Measurements from ENCODE around the gene CAPN5.

CAPN5 gene

DNA sequence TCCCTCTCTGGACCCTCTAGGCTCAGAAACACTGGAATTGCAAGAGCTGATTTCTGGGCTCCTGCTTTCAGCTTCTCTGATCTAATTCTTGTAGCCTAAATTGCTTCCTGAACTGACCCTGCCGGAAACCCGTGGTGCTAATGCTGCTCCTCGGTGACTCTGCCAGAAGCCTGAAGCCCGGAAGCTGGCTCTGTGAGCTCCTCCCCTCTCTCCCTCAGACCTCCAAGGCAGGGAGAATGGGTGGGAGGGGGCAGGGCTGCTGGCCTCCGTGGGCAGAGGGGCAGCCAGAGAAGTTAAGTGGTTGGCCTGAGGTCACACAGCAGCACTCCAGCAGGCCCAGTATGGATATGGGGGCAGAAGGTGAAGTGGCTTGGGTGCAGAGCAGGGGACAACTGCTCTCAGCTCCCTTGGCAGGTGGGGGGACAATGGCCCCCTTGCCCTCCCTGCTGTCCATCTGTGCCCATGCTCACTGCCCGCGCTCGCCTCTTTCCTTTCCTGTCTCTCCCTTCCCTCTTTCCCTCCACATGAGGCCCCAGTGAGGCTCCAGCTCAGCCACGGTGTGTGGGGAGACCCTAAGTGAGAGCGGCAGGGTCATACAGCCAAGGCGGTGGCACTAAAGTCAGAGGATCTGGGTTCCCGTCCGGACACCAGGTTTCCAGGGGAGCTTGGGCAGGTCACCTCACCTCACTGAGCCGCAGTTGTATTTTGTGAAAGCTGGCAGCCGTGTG, 16.2 kb downstream of the CAPN5 start:
- H3K4me3 ChIP-seq (ENCODE audit: low read length in 2 of 2) = no peak overlapping the region
- peaks cover 0 to 52% of the 10 kb centered on the region in 2 donors for H3K36me3 ChIP-seq (replicated peaks in 1 of 2; ENCODE audit: control insufficient read depth in 2 of 2, insufficient read depth in 2 of 2, low read length in 2 of 2)
- peak overlapping the region; percentile 47 for H3K14ac ChIP-seq (ENCODE audit: low read length)
- H3K27ac ChIP-seq (replicated peaks; ENCODE audit: low read length) = no peak overlapping the region
- peak overlapping the region; percentile 53 for H3K9ac ChIP-seq (ENCODE audit: low read depth, low read length, poor library complexity)
- H3K4ac ChIP-seq (ENCODE audit: low read length) = no peak overlapping the region
- H2BK15ac ChIP-seq (ENCODE audit: low read length) = no peak overlapping the region
- no peak overlapping the region for H3K18ac ChIP-seq (ENCODE audit: low read length)
- H3K79me1 ChIP-seq (ENCODE audit: low read depth, low read length) = no peaks in the 10 kb centered on the region
- no peak overlapping the region for H2BK120ac ChIP-seq (ENCODE audit: low read depth, low read length)
- no peak overlapping the region for H2BK12ac ChIP-seq (ENCODE audit: low read length)
- H3K23ac ChIP-seq (ENCODE audit: low read depth, low read length, poor library complexity) = peak overlapping the region; percentile 3
- H2AFZ ChIP-seq (ENCODE audit: low read length) = no peak overlapping the region
- peak overlapping the region; percentile 45 for H4K8ac ChIP-seq (ENCODE audit: low read depth, low read length)
- WGBS, 2 donors (ENCODE audit: extremely low coverage in 2 of 2, insufficient read length in 2 of 2, insufficient replicate concordance in 1 of 2) = no CpG with 5 or more reads among the region's 15 CpGs
- H3K27me3 ChIP-seq (ENCODE audit: control insufficient read depth in 3 of 3, insufficient read depth in 3 of 3, low read depth in 1 of 3, low read length in 3 of 3) = peaks cover 0 to 1% (median 0%) of the 10 kb centered on the region in 3 experiments
- H3K4me2 ChIP-seq (ENCODE audit: insufficient read depth, low read length, poor library complexity, severe bottlenecking) = no peak overlapping the region
- H3K9me3 ChIP-seq (replicated peaks in 1 of 2; ENCODE audit: control insufficient read depth in 2 of 2, insufficient read depth in 1 of 2, low read depth in 1 of 2, low read length in 2 of 2) = peaks cover 2 to 14% of the 10 kb centered on the region in 2 donors
- peaks cover 2 to 6% of the 10 kb centered on the region in 2 donors for H3K4me1 ChIP-seq (ENCODE audit: control insufficient read depth in 2 of 2, insufficient read depth in 1 of 2, low read depth in 1 of 2, low read length in 2 of 2)
- no peak for DNase-seq (ENCODE audit: low spot score)
- H2AK5ac ChIP-seq (ENCODE audit: low read depth, low read length) = peak overlapping the region; percentile 63
- H2BK5ac ChIP-seq (ENCODE audit: low read length) = no peak overlapping the region
- no peak overlapping the region for H4K91ac ChIP-seq (ENCODE audit: low read depth, low read length, poor library complexity)

DNA sequence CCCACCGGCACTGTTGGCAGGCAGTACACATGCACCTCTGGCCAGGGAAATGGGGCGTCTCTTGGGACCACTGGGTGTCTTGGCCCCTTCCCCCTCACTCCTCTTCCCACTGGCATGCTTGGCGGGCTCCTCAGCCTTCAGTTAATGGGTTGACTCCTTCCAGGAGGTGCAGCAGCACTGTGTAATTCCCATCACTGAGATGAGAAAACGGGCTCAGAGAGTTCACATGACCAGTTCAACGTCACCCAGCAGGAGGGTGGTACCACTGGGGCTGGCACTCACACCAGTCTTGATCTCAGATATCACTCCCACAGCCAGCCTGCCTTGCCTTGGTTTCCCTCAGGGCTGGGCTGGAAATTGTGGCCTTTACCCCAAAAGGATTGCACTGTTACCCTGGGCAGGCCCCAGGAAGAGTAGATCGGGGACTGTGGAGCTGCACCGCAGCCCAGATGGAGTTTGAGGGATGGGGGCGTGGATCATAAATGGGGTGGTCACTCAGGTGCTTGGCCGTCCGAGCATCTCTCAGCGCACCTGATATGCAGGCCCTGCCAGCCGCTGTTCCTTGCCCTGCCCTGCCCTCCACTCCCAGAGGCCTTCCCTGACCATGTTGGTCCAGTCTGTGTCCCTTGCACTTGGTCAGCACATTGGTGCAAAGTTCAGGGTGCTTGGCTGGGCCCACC, 16.9 kb downstream of the CAPN5 start:
- DNase-seq (ENCODE audit: low spot score) = no peak
- Histone ChIP-seq H3K4ac (ENCODE audit: low read length) (no peak overlapping the region), H3K4me1 (ENCODE audit: control insufficient read depth in 2 of 2, insufficient read depth in 1 of 2, low read depth in 1 of 2, low read length in 2 of 2) (peaks cover 2 to 6% of the 10 kb centered on the region in 2 donors), H2BK5ac (ENCODE audit: low read length) (no peak overlapping the region), H3K9ac (ENCODE audit: low read depth, low read length, poor library complexity) (no peak overlapping the region), H4K91ac (ENCODE audit: low read depth, low read length, poor library complexity) (no peak overlapping the region), H3K4me3 (ENCODE audit: low read length in 2 of 2) (no peak overlapping the region), H3K23ac (ENCODE audit: low read depth, low read length, poor library complexity) (no peak overlapping the region), H3K9me3 (replicated peaks in 1 of 2; ENCODE audit: control insufficient read depth in 2 of 2, insufficient read depth in 1 of 2, low read depth in 1 of 2, low read length in 2 of 2) (peaks cover 2 to 9% of the 10 kb centered on the region in 2 donors), H2BK15ac (ENCODE audit: low read length) (no peak overlapping the region), H2AK5ac (ENCODE audit: low read depth, low read length) (peak overlapping the region; percentile 63), H3K18ac (ENCODE audit: low read length) (no peak overlapping the region), H2BK120ac (ENCODE audit: low read depth, low read length) (no peak overlapping the region), H2BK12ac (ENCODE audit: low read length) (no peak overlapping the region), H2AFZ (ENCODE audit: low read length) (no peak overlapping the region), H4K8ac (ENCODE audit: low read depth, low read length) (peak overlapping the region; percentile 45), H3K79me1 (ENCODE audit: low read depth, low read length) (no peaks in the 10 kb centered on the region), H3K36me3 (replicated peaks in 1 of 2; ENCODE audit: control insufficient read depth in 2 of 2, insufficient read depth in 2 of 2, low read length in 2 of 2) (peaks cover 0 to 59% of the 10 kb centered on the region in 2 donors), H3K27me3 (ENCODE audit: control insufficient read depth in 3 of 3, insufficient read depth in 3 of 3, low read depth in 1 of 3, low read length in 3 of 3) (peaks cover 0 to 1% (median 0%) of the 10 kb centered on the region in 3 experiments), H3K4me2 (ENCODE audit: insufficient read depth, low read length, poor library complexity, severe bottlenecking) (no peak overlapping the region), H3K14ac (ENCODE audit: low read length) (no peak overlapping the region), H3K27ac (replicated peaks; ENCODE audit: low read length) (no peak overlapping the region)
- WGBS, 2 donors (ENCODE audit: extremely low coverage in 2 of 2, insufficient read length in 2 of 2, insufficient replicate concordance in 1 of 2) = no CpG with 5 or more reads among the region's 12 CpGs

DNA sequence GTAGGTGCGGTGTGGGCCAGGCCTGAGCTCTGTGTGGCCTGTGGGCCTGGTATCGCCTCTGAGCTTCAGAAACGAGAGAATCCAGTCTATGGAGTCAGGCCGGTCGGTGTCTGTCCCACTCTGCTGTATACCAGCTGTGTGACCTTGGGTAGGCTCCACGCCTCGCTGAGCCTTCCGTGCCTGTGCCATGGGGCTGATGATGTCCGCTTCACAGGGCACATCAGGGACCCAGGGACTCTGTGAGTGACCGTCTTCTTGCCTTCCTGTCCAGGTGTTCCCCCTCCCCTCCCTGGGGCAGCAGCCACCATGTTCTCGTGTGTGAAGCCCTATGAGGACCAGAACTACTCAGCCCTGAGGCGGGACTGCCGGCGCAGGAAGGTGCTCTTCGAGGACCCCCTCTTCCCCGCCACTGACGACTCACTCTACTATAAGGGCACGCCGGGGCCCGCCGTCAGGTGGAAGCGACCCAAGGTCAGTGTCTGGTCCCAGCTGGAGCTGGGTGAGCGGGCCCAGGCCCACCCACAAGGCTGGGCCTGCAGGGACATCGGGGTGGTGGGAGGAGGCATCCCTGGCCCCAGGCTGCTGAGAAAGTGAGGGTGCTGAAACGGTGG, 17.9 kb downstream of the CAPN5 start:
- Histone ChIP-seq H3K79me1 (ENCODE audit: low read depth, low read length) (no peaks in the 10 kb centered on the region), H3K27me3 (ENCODE audit: control insufficient read depth in 3 of 3, insufficient read depth in 3 of 3, low read depth in 1 of 3, low read length in 3 of 3) (peaks cover 0 to 1% (median 0%) of the 10 kb centered on the region in 3 experiments), H3K23ac (ENCODE audit: low read depth, low read length, poor library complexity) (peak overlapping the region; percentile 14), H3K27ac (replicated peaks; ENCODE audit: low read length) (no peak overlapping the region), H2BK120ac (ENCODE audit: low read depth, low read length) (no peak overlapping the region), H3K9me3 (replicated peaks in 1 of 2; ENCODE audit: control insufficient read depth in 2 of 2, insufficient read depth in 1 of 2, low read depth in 1 of 2, low read length in 2 of 2) (peaks cover 0 to 2% of the 10 kb centered on the region in 2 donors), H3K4me1 (ENCODE audit: control insufficient read depth in 2 of 2, insufficient read depth in 1 of 2, low read depth in 1 of 2, low read length in 2 of 2) (peaks cover 2 to 6% of the 10 kb centered on the region in 2 donors), H2BK5ac (ENCODE audit: low read length) (no peak overlapping the region), H3K14ac (ENCODE audit: low read length) (no peak overlapping the region), H2AFZ (ENCODE audit: low read length) (no peak overlapping the region), H3K18ac (ENCODE audit: low read length) (peak overlapping the region; percentile 2), H2BK12ac (ENCODE audit: low read length) (no peak overlapping the region), H2AK5ac (ENCODE audit: low read depth, low read length) (no peak overlapping the region), H2BK15ac (ENCODE audit: low read length) (no peak overlapping the region), H3K4me3 (ENCODE audit: low read length in 2 of 2) (no peak overlapping the region), H3K4me2 (ENCODE audit: insufficient read depth, low read length, poor library complexity, severe bottlenecking) (no peak overlapping the region), H3K36me3 (replicated peaks in 1 of 2; ENCODE audit: control insufficient read depth in 2 of 2, insufficient read depth in 2 of 2, low read length in 2 of 2) (peaks cover 0 to 67% of the 10 kb centered on the region in 2 donors), H3K9ac (ENCODE audit: low read depth, low read length, poor library complexity) (peak overlapping the region; percentile 2), H4K91ac (ENCODE audit: low read depth, low read length, poor library complexity) (no peak overlapping the region), H3K4ac (ENCODE audit: low read length) (no peak overlapping the region), H4K8ac (ENCODE audit: low read depth, low read length) (no peak overlapping the region)
- no peak for DNase-seq (ENCODE audit: low spot score)
- WGBS, 2 donors (ENCODE audit: extremely low coverage in 2 of 2, insufficient read length in 2 of 2, insufficient replicate concordance in 1 of 2) = no CpG with 5 or more reads among the region's 25 CpGs

DNA sequence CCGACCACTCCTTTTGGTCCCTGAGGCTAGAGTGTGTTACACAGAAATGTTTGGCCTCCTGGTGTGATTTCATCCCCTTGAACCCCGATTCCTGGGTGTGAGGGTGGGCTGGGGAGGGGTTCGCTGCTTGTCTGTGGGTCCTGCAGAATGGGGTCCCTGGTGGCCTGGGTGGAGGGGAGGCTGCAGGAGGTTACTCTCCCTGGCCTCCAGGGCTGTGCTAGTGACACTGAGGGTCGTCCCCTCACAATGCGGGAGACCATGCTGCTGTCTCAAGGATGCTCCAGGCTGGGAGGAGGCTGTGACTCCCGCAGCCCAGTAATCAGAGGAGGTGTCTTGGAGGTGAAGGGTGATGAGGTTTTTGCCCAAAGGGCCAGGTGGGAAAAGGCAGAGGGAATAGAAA, 18.9 kb downstream of the CAPN5 start:
- H3K27me3 ChIP-seq (ENCODE audit: control insufficient read depth in 3 of 3, insufficient read depth in 3 of 3, low read depth in 1 of 3, low read length in 3 of 3) = peaks cover 0 to 1% (median 0%) of the 10 kb centered on the region in 3 experiments
- no peak overlapping the region for H3K4ac ChIP-seq (ENCODE audit: low read length)
- no peak overlapping the region for H2AK5ac ChIP-seq (ENCODE audit: low read depth, low read length)
- no peak overlapping the region for H2BK12ac ChIP-seq (ENCODE audit: low read length)
- no CpG with 5 or more reads among the region's 6 CpGs for WGBS, 2 donors (ENCODE audit: extremely low coverage in 2 of 2, insufficient read length in 2 of 2, insufficient replicate concordance in 1 of 2)
- H2BK120ac ChIP-seq (ENCODE audit: low read depth, low read length) = no peak overlapping the region
- H3K18ac ChIP-seq (ENCODE audit: low read length) = no peak overlapping the region
- H3K4me2 ChIP-seq (ENCODE audit: insufficient read depth, low read length, poor library complexity, severe bottlenecking) = no peak overlapping the region
- no peak overlapping the region for H3K4me3 ChIP-seq (ENCODE audit: low read length in 2 of 2)
- H2BK15ac ChIP-seq (ENCODE audit: low read length) = no peak overlapping the region
- H3K14ac ChIP-seq (ENCODE audit: low read length) = no peak overlapping the region
- H3K9ac ChIP-seq (ENCODE audit: low read depth, low read length, poor library complexity) = peak overlapping the region; percentile 24
- no peak overlapping the region for H3K27ac ChIP-seq (replicated peaks; ENCODE audit: low read length)
- H3K9me3 ChIP-seq (replicated peaks in 1 of 2; ENCODE audit: control insufficient read depth in 2 of 2, insufficient read depth in 1 of 2, low read depth in 1 of 2, low read length in 2 of 2) = no peaks in the 10 kb centered on the region
- no peak overlapping the region for H3K23ac ChIP-seq (ENCODE audit: low read depth, low read length, poor library complexity)
- peaks cover 0 to 73% of the 10 kb centered on the region in 2 donors for H3K36me3 ChIP-seq (replicated peaks in 1 of 2; ENCODE audit: control insufficient read depth in 2 of 2, insufficient read depth in 2 of 2, low read length in 2 of 2)
- H2AFZ ChIP-seq (ENCODE audit: low read length) = no peak overlapping the region
- no peak for DNase-seq (ENCODE audit: low spot score)
- H3K79me1 ChIP-seq (ENCODE audit: low read depth, low read length) = no peaks in the 10 kb centered on the region
- H3K4me1 ChIP-seq (ENCODE audit: control insufficient read depth in 2 of 2, insufficient read depth in 1 of 2, low read depth in 1 of 2, low read length in 2 of 2) = peaks cover 2 to 6% of the 10 kb centered on the region in 2 donors
- H4K91ac ChIP-seq (ENCODE audit: low read depth, low read length, poor library complexity) = no peak overlapping the region
- no peak overlapping the region for H4K8ac ChIP-seq (ENCODE audit: low read depth, low read length)
- H2BK5ac ChIP-seq (ENCODE audit: low read length) = no peak overlapping the region

All from neuronal stem cell (in vitro differentiated cells).